Right kidney (tissue), 1 donor: Measurements from ENCODE around the gene CLCN2.
"Not testable (repeated sequence)": the region's sequence is repeated elsewhere in the genome, so short reads cannot be mapped to it uniquely, and the experiment has no call there.

Experiments used
- DNase-seq: peaks from one replicate; pipeline ENCODE4 v3.0.0-alpha.2; 2016

Gene CLCN2

DNA sequence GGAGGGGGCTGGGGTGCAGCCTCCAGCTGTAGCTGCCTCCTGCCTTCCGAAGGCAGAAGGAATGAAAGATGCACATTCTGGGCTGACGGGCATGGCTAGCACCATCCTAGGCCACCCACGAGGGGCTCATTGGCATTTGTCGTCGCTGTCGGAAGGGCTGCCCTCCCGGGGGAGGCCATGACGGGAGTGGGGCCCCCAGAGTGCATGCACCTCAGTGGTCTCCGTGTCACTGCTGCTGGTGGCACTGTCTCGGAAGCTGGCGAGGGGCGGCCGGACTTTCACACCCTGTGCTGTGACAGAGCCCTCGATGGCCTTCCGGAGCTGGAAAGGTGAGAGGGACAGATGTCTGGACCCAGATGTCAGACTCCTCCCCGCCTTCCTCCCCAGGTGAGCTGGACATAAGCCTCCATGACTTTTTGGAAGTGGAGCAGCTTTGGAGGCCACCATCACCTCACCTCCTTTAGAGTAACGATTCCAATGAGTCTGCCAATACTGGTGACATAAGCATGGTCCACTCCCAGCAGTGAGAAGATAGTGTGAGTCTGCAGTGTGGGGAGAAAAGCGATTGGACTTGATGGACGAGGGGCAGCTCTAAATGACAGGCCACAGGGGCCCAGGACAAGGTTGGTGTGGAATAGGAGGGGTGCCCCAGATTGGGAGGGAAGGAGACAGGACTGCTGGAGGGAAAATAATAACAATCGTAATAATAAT is 14.8 kb downstream of the CLCN2 start:
- DNase-seq: no peak

DNA sequence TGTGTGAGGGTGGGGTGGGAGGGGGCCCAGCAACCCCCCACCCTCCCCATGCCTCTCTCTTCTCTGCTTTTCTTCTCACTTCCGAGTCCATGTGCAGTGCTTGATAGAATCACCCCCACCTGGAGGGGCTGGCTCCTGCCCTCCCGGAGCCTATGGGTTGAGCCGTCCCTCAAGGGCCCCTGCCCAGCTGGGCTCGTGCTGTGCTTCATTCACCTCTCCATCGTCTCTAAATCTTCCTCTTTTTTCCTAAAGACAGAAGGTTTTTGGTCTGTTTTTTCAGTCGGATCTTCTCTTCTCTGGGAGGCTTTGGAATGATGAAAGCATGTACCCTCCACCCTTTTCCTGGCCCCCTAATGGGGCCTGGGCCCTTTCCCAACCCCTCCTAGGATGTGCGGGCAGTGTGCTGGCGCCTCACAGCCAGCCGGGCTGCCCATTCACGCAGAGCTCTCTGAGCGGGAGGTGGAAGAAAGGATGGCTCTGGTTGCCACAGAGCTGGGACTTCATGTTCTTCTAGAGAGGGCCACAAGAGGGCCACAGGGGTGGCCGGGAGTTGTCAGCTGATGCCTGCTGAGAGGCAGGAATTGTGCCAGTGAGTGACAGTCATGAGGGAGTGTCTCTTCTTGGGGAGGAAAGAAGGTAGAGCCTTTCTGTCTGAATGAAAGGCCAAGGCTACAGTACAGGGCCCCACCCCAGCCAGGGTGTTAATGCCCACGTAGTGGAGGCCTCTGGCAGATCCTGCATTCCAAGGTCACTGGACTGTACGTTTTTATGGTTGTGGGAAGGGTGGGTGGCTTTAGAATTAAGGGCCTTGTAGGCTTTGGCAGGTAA is 15.9 kb downstream of the CLCN2 start:
- peak; percentile 66 for DNase-seq

DNA sequence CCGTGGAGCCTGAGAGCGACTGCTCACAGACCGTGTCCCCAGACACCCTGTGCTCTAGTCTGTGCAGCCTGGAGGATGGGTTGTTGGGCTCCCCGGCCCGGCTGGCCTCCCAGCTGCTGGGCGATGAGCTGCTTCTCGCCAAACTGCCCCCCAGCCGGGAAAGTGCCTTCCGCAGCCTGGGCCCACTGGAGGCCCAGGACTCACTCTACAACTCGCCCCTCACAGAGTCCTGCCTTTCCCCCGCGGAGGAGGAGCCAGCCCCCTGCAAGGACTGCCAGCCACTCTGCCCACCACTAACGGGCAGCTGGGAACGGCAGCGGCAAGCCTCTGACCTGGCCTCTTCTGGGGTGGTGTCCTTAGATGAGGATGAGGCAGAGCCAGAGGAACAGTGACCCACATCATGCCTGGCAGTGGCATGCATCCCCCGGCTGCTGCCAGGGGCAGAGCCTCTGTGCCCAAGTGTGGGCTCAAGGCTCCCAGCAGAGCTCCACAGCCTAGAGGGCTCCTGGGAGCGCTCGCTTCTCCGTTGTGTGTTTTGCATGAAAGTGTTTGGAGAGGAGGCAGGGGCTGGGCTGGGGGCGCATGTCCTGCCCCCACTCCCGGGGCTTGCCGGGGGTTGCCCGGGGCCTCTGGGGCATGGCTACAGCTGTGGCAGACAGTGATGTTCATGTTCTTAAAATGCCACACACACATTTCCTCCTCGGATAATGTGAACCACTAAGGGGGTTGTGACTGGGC is 16.7 kb downstream of the CLCN2 start:
- peak; percentile 33 for DNase-seq

DNA sequence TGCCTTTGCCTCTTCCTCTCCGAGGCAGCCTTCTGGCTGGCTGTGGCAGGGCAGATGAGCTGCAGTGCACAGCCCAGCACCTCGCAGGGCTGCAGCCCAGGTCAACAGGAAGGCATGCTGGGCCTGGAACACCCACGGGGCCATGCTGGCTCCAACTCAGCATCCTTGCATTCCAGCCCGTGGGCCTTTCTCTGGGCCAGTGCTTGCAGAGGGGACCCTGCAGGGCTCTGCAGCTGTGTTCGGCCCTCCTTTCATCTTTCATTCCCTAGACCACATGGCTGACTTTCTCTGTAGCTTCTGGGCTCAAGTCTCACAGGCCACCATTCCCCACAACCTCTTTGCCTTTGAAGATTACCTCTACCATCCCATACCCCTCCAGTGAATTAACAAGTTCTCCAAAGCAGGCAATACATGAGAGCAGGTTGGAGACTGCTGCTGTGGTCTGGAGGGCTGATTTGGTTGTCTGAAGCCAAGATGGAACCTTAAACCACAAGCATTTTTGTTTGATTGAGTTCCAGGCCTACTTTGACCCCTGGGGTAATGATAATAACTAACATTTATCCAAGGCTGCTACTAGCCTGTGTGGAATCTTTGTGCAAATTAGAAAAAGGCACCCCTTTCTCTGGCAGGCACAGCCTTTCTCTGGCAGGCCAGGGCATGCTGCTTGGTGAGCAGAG is 18.1 kb downstream of the CLCN2 start:
- DNase-seq: no peak

DNA sequence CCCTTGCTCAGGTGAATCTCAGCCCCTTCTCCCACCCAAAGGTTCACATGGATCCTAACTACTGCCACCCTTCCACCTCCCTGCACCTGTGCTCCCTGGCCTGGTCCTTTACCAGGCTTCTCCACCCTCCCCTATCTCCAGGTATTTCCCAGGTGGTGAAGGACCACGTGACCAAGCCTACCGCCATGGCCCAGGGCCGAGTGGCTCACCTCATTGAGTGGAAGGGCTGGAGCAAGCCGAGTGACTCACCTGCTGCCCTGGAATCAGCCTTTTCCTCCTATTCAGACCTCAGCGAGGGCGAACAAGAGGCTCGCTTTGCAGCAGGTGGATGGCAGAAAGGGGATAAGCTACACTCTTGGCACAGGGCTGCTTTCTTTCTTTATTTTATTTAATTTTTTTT is 19.5 kb downstream of the CLCN2 start:
- no peak for DNase-seq

DNA sequence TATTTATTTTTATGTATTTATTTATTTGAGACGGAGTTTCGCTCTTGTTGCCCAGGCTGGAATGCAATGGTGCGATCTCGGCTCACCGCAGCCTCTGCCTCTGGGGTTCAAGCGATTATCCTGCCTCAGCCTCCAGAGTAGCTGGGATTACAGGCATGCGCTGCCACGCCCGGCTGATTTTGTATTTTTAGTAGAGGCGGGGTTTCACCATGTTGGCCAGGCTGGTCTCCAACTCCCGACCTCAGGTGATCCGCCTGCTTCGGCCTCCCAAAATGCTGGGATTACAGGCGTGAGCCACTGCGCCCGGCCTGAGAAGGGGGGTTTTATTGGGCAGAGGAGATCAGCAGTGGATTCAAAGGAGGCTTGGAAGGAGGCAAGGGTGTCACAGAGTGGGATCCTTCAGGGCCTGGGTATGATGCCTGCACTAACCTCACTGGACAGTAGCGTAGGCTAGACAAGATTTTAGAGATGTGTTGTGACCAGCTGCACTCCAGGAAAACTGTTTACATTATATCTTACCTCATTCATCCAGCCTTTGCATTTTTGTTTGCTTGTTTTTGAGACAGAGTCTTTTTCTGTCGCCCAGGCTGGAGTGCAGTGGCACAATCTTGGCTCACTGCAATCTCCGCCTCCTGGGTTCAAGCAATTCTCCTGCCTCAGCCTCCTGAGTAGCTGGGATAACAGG is 21.8 kb downstream of the CLCN2 start:
- DNase-seq: not testable (repeated sequence)

DNA sequence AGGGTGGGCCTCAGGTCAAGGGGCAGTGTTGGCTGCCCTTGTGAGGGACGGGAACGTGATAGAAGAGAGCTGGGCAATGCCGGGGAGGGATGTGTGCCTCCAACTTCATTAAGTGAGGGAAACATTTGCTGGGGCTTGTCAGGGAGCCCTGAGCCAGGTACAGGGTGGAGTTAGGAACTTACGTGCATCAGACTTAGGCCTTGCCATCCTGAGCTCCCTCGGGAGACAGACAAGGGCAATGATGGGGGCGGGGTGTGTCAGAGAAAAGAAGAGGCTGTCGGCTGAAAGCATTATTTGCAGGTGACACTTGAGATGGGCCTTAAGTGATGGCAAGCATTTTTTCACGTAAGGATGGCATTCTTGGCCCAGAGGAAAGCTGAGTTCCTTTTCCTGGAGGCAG is 22.4 kb downstream of the CLCN2 start:
- peak; percentile 21 for DNase-seq

DNA sequence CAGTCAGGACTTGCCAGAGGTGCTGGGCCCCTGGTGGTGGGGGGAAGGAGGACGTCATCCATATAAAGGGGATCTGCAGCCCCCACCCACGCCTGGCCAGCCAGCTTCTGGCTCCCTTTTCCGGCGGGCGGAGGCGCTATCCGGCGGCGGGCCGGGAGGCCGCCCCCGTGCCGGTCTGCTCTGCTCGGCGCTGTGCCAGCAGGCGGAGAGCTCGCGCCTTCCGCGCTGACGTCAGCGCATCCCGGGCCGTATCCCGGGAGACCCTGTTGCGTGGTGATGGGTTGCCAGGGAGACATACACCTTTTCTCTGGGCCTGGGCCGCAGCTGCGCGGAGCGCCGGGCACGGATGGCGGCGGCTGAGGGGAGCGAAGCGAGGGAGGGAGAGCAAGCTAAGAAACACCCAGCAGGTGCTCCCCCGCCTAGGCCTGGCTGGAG is 22.9 kb downstream of the CLCN2 start:
- DNase-seq: peak; percentile 76

DNA sequence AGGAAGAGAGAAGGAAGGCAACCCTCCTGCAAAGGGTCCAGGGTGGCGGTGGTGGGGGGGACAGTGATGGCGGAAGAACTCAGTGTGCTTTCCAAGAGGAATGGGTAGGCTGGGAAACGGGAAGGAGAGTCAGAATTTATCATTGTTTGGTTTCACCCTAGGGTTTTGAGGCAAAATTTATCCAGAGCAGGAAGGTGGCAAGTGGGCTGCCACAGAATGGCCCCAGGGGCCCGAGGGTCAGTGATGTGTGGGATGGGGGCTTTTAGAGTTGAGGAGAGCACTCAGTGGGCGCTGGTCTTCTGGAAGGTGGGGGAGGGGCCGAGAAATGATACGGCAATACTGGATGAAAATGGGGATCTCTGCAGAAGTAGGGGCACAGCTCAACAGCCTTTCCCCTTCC is 23.4 kb downstream of the CLCN2 start:
- no peak for DNase-seq

DNA sequence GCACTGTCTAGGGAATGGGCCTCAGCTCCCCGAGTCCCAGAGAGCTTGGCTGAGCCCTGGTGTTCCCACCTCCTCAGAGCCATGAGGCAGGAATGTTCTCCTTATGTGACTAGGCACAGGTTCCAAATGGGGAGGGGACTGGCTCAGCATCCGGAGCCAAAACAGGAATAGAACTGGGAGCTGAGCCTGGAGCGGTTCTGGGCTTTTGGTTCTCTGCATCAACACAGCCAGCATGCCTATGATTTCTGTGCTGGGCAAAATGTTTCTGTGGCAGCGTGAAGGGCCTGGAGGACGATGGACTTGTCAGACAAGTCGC is 24.0 kb downstream of the CLCN2 start, which contains the start of gene FAM131A:
FAM131A (plus strand) TSS at position 202 of the 316 bp plus-strand sequence; CDS start at position 233, 31 bp downstream.
- no peak for DNase-seq

DNA sequence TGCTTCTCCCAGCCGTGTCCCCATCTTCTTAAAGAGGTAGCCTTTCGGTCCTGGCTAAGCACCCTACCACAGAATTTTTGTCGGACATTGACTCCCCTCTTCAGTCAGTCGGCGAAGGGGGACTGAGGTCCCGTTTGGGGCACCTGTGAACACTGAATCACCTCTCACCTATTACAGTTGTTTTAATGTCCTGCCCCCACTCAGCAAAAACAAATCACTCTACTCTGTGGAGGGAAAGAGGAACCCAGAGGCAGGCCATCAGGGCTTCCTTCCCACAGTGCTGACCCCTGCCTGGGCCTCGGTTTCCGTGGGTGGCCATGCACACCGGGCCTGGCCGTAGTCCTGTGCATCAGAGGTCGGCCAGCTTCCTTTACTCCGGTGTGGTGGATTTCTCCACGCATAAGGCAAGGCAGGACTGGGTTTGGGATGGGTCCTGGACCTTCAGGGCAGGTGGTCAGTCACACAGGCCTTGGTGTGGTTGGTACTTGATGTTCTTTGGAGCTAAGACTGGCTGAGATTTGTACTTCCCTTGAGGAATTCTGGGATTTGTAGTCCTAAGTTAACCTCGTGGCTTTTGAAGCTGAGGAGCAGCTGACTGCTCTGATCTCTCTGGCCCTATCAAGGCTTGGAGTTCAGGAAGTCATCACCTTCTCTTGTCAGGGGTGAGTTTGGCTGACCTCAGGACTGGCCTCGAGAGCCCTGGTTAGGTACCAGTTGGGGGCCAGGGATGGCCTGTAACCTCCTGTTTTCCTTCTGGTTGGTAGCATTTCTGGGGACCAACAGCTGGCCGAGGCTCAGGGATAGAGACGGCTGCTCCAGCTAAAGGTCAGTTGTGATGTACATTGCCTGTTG is 24.6 kb downstream of the CLCN2 start:
- peak; percentile 70 for DNase-seq

DNA sequence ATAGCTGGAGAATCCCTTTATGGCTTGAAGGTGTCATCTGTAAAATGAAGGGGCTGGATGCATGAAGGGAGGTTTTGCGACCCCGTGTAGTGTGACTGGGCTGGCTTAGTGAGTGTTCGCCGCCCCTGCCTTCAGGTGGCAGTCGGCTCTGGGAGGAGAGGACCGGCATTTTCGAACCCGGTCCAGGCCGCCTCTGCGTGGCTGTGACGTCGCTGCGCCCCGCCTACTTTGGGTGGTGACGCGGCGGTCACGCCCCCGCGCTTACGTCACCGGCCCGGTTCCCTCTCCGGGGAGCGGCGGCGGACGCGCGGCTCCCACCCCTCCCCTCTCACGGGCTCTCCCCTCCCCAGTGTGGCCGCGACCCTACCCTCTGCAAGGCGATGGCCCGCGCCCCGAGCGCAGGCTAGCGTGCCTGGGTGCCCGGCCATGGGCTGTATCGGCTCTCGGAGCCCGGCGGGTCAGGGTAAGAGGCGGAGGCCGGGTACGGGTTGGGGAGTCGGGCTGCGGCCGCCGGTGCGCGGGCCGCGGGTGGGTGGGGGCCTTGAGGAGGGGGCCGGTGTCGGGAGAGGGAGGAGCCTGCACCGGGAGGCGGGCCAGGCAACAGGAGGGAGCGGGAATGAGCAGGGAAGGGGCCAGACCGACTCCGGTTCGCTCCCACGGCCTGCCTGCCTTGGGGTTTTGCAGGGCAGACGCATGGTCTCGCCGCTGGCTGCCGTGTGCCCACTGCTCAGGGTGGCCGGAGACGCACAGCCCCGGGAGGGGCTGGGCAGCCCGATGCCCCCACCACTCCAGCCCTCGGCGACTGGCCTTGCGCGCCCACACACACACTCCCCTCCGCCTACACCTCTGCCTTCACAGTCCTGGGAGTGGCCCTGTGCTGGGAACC is 25.5 kb downstream of the CLCN2 start:
- DNase-seq: peak; percentile 90

DNA sequence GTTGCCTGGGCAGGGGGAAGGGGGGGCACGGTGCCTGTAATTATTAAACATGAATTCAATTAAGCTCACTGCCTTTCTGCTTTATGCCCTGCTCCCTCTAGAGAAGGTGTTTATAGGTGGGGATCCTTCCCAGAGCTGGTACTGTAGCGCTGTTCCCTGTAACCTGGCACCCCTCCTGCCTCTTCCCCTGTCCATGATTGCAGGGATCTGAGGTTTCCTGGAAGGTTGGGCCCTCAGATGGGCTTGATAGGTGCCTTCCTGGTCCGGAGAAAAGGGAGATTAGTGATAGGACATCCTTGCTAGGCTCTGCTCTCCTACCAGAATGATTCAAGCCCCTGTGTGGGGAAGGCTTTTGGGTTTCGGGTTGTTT is 26.1 kb downstream of the CLCN2 start:
- DNase-seq: no peak

DNA sequence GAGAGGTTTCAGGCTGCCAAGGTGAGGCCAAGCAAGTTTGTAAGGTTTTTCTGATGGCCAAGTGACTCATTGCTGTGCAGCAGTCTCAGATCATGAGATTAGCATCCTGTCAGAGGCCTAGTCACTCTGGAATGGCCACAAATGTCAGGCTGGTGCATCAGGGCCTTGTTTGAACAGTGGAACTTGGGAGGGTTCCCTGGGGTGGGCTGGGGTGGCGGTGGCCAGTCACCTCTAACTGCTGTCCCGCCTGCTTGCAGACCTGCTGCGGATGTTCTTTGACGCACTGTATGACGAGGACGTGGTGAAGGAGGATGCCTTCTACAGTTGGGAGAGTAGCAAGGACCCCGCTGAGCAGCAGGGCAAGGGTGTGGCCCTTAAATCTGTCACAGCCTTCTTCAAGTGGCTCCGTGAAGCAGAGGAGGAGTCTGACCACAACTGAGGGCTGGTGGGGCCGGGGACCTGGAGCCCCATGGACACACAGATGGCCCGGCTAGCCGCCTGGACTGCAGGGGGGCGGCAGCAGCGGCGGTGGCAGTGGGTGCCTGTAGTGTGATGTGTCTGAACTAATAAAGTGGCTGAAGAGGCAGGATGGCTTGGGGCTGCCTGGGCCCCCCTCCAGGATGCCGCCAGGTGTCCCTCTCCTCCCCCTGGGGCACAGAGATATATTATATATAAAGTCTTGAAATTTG is 26.8 kb downstream of the CLCN2 start:
- DNase-seq: peak; percentile 17

DNA sequence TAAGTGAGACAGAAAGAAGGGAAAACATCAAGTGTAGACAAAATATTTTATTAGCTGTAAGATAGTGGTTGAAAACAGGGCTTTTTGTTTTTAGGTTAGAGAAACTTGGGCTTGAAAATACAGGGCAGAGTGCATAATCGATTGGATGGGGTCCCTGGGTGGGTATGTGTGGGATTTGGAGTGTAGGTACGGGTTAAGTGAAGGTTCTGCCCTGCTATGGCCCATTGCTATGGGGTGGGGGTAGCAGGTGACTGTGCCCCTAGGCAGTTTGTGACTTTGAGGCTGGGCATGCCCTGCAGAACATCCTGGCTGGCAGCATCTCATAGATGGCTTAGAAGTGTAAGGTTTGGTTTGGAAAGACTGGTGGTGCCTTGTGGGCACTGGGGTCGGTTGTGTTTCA is 27.7 kb downstream of the CLCN2 start:
- DNase-seq: no peak

DNA sequence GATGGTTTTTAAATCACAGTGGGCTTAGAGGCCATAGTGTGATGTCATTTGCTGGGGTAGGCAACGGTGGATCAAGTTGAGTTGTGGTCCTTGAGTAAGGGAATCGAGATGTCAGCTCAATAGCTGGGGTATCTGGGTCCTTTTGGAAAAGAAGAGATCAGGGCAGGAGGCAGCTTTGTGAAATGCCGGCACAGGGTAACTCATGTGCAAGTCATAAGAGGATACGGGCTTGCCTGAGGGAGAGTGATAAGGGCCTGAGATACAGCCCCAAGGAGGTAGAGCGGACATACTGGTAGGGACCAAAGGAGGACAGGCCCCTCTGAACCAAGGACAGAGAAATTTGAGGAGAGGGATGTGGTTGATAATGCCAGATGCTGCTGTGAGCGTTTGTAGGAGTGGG is 28.2 kb downstream of the CLCN2 start:
- DNase-seq: no peak

DNA sequence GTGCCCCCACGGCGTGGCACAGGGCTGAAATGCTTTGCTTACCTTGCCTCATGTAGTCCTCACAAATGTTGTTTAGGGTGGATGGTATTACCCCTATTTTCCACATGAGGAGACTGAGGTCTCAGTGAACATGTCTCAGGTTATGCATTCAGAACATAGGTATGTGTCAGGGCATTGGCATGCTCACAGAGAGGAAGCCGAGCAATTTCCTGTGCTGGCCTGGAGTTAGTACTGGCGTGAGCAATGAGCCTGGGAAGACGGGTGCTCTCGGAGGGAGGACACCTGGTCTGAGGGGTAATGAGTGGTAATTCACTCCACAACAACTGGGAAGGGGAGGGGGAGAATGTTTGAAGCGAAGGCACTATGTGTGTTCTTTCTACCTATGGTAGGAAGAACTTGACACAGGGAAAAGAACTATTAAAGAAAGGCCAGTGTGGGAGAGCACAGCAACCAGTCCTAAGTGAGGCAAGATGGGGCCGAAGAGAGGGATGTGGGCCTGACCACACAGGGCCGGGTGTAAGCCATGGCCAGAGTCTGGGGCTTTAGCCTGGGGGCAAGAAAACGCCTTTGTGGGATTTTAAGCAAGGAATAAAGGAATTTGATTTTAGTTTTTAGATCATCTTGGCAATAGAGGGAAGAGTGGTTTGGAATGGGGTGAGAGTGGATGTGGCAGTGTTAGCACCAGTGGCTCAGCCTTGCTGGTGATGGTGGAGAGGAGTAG is 28.9 kb downstream of the CLCN2 start:
- DNase-seq: no peak

DNA sequence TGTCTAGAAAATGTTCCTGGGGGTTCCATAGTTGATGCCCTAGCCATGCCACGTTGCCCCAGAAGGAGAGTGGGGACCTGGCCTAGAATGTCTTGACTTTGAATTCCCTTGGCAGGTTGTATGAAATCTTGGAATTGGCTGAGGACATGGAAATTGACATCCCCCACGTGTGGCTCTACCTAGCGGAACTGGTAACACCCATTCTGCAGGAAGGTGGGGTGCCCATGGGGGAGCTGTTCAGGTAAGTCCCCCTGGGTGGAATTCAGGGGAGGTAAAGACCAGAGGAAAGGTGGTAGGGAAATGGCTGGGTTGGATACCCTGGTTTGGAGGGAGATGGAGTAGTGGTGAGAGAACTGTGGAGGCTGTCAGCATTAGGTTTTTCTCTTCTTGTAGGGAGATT is 32.9 kb downstream of the CLCN2 start:
- DNase-seq: no peak

DNA sequence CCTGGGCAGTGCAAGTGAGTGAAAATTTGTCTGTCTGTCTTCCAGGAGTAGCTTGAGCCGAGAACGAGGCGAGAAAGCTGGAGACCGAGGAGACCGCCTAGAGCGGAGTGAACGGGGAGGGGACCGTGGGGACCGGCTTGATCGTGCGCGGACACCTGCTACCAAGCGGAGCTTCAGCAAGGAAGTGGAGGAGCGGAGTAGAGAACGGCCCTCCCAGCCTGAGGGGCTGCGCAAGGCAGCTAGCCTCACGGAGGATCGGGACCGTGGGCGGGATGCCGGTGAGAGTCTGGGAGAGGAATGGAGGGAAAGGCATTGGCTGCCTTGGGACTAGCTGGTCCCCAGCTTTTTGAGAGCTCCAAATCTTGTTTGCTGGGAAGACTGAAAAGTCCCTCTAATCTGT is 34.2 kb downstream of the CLCN2 start:
- DNase-seq: no peak
